GM19240 (cell line): ENCODE results near the gene NPIPB6.
"Not testable (repeated sequence)": the region's sequence is repeated elsewhere in the genome, so short reads cannot be mapped to it uniquely, and the experiment has no call there.

Source experiments
- DNase-seq: peaks from one replicate; pipeline ENCODE4 v3.0.0; 2011; ENCODE audit warnings: low spot score; ENCODE audit not compliant: insufficient read length

Gene NPIPB6

DNA sequence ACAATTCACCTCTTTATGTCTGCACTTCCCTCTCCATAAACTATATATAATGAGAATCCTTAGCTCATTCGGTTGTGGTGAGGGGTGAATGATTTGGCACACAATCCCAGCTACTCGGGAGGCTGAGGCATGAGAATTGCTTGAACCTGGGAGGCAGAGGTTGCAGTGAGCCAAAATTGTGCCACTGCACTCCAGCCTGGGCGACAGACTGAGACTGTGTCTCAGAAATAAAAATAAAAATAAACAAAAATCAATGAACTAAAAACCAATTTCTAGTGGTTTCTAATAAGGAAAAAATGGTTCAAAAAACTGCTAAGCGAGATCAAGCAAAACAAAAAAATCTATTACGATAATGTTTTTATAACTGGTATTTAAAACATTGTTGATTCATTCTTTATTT lies at the start of gene NPIPB6:
Gene NPIPB6, minus strand, starts transcription at position 101 of the 400 bp plus-strand sequence. CDS start 686 bp downstream, outside the sequence.
- not testable (repeated sequence) for DNase-seq

DNA sequence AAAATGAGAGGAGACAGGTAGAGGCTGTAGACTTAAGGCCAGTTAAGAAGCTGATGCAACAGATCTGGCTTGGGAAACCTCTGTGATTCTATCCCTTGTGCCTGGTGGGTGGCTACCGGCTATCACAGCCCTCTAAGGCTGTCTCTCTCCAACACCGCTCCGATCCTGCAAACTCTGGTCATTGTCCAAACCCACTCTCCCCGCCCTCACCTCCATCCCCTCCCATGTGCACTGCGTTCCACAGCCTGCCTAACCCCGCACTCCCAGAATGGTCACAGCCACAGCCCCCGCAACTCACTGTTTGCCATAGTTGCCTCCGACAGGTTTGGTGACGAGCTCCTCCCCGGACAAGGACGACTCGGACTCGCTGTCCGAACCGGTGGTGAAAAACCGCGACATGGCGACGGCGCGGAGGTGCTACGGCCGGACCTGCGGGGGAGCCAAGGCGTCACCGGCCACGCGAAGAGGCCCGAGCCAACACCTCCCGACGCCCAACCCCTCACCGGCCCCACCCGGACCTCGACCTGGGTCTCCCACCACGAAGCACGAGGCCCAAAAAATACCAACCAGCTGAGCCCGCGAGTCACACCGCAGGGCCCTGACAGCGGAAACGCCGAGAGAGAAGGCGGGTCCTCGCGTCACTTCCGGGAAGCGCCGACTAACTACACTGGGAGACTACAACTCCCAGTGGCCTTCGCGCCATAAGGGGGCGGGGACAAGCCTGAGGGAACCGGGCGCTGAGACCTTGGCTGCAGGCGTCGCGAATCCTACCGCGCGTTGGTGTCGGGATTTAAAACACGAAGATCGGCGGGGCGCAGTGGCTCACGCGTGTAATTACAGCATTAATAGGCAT lies 40.1 kb upstream of the NPIPB6 start, which contains the start of gene EIF3CL:
Gene EIF3CL, minus strand, starts transcription at position 622 of the 853 bp plus-strand sequence. Its CDS starts 223 bp downstream, at position 399.
- DNase-seq = not testable (repeated sequence)

DNA sequence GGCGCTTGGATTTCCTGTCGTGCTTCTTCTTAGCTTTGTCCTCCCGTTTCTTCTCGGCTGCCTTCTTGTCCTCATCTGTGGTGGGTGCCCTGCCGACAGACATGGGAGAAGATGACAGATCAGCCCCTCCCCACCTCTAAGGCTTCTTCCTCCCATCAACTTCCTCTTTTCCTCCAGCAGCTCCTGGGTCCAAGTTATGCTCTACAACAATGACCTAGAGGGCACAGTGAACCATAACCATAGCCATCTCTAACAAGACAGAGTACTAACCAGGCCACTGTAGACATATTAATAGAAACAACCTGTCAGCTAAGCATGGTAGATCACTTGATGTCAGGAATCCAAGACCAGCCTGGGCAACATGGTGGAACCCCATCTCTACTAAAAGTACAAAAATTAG lies 28.7 kb upstream of the NPIPB6 start:
- not testable (repeated sequence) for DNase-seq

DNA sequence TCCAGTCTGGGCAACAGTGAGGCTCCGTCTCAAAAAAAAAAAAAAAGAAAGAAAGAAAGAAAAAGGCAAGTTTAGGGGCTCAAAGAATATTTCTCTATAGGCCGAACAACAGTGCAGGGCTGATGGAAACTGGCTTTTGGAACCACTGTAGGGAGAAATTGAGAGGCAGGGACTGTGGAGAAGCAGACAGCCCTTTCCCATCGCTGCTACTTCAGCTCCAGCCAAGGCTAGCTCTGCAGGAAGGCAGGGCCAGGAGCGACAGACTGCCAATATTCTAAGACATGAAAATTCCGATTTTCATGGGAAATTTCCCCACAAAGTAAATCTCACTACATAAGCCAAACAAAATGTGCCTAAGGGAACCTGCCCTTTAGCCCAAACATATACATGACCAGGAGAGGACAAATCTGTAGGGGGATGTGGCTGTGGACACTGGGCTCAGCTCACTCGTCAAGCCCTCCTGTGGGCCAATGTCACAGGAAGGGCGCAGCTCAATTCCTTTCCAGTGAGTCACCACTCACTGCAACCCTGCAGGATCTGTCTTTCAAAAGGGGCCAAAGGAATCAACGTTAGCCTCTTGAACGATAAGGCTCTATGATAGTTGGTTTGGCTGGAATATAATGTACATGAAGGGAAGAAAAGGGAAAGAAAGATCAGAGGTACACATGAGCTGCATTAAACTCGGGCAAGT lies 19.0 kb upstream of the NPIPB6 start:
- DNase-seq = not testable (repeated sequence)

DNA sequence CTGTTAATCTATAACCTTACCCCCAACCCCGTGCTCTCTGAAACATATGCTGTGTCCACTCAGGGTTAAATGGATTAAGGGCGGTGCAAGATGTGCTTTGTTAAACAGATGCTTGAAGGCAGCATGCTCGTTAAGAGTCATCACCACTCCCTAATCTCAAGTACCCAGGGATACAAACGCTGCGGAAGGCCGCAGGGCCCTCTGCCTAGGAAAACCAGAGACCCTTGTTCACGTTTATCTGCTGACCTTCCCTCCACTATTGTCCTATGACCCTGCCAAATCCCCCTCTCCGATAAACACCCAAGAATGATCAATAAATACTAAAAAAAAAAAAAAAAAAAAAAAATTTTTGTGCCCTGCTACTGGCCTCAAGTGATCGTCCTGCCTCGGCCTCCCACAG lies 14.5 kb upstream of the NPIPB6 start:
- not testable (repeated sequence) for DNase-seq

DNA sequence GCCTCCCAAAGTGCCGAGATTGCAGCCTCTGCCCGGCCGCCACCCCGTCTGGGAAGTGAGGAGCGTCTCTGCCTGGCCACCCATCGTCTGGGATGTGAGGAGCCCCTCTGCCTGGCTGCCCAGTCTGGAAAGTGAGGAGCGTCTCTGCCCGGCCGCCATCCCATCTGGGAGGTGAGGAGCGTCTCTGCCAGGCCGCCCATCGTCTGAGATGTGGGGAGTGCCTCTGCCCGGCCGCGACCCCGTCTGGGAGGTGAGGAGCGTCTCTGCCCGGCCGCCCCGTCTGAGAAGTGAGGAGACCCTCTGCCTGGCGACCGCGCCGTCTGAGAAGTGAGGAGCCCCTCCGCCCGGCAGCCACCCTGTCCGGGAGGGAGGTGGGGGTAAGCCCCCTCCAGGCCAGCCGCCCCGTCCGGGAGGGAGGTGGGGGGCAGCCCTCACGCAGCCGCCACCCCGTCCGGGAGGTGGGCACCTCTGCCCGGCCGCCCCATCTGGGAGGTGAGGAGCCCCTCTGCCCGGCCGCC lies 13.9 kb upstream of the NPIPB6 start:
- not testable (repeated sequence) for DNase-seq

DNA sequence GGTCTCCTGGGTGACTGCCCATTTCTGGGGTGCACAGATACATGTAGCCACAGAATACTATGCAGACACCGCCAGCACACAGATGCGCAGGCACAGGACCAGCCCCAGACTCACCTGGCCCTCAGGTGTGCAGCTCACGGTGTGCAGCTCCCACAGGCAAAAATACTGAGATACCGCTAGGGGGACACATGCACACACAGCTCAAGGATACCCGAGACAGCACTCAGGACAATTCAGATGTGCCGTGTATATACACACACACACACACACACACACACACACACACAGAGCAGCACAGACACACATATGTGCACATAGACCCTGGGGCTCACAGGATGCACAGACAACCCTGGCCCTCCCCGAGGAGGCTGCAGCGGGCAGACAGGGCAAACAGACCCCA lies 11.8 kb upstream of the NPIPB6 start:
- DNase-seq = not testable (repeated sequence)

DNA sequence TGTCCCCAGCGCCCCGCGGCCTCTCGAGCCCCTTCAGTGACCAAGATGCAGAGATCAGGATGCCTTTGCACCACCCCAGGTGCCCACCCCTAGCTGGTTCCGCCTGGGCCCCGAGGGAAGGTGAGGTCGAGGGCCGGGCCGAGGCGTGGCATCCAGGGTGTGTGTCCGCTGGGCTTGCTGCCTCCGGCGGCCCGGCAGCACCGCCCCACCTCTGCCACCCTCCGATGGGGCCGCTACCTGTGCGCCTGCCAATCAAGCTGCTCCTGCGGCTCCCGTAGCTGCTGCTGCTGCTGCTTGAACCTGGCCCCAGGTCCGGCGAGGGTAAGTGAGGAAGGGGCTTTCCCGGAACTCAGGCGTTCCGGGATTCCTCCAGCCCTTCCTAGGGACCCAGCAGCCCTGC lies 11.0 kb upstream of the NPIPB6 start:
- not testable (repeated sequence) for DNase-seq

DNA sequence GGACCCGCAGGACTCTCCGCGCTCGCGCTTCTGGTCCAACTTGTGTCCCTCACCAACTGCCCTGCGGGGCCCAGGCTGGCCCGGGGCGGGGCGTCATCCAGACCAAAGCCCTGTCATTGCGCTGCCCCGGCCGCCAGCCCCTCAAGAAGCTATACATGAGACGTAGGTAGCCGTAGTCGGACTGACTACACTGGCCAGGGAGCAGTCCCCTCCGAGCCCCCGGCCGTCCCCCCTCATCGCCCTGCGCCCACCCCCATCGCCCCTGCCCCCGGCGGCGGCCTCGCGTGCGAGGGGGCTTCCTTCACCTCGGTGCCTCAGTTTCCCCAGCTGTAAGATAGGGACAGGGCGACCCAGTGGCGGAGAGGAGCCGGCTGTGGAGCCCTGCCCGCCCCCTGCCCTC lies 4.6 kb upstream of the NPIPB6 start:
- not testable (repeated sequence) for DNase-seq

DNA sequence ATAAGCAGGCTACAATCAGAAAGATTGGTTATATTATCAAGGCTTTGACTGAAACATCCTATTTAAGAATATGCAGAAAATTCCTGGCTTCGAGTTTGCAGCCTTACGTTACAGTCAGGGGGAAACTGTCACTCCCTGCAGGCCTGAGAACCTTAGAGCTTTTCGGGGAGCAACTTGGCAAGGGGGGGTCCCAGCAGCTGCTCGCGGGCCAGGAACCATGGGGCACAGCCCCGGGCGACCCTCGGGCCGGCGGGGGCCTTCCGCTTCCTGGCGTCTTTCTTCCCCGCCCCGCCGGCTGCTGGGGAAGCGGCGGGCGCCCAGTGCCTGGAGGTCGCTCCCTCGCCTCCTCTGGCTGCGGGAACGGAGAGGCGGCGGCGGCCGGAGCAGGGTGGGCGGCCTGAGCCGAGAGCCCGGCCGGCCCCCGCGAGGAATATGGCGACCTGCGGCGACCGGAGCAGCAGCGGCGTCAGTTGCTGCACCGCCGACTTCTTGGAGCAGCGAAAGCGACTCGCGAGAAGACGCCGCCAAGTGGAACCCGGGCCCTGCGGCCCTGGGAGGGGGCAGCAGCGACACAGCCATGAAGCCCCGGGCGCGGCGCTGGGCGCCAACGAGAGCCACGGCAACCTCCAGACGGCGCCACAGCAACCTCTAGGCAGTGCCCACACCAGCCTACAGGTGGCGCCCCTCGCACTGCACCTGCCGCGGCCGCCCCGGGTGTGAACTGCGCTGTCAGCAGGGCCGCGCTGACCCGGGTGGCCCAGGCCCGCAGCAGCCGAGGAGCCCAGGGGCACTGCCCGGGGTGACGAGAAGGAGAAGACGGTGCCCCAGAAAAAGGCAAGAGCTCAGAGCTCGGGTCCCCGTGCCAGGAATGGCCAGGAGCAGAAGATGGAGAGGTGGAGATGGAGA lies 1.2 kb upstream of the NPIPB6 start:
- DNase-seq = not testable (repeated sequence)

DNA sequence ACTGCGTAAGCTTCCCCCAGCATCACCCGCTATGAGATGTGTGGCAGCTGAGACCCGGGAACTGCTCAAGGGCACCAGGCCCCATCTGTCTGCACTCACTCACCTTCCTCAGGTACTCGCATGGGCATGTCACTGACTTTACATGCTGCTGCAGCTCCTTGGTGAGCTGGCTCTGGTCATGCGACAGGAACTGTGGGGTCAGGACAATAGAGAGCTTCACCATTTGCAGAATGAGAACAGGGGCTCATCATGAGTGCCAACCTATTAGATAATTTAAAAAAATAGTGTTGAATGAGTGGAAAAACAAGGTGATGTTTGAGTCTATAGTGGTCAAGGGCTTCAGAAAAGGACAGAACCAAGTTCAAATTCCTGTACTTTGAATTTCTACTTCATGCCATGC lies 708 bp downstream of the NPIPB6 start:
- DNase-seq = not testable (repeated sequence)

DNA sequence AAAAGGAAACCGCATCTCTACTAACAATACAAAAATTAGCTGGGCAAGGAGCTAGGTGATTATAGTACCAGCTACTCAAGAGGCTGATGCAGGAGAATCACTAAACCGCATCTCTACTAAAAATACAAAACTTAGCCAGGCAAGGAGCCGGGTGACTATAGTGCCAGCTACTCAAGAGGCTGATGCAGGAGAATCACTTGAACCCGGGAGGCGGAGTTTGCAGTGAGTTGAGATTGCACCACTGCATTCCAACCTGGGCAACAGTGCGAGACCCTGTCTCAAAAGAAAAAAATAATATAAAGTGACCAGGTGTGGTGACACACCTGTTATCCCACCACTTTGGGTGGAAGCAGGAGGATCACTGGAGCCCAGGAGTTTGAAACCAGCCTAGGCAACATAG lies 25.1 kb downstream of the NPIPB6 start:
- DNase-seq = not testable (repeated sequence)

DNA sequence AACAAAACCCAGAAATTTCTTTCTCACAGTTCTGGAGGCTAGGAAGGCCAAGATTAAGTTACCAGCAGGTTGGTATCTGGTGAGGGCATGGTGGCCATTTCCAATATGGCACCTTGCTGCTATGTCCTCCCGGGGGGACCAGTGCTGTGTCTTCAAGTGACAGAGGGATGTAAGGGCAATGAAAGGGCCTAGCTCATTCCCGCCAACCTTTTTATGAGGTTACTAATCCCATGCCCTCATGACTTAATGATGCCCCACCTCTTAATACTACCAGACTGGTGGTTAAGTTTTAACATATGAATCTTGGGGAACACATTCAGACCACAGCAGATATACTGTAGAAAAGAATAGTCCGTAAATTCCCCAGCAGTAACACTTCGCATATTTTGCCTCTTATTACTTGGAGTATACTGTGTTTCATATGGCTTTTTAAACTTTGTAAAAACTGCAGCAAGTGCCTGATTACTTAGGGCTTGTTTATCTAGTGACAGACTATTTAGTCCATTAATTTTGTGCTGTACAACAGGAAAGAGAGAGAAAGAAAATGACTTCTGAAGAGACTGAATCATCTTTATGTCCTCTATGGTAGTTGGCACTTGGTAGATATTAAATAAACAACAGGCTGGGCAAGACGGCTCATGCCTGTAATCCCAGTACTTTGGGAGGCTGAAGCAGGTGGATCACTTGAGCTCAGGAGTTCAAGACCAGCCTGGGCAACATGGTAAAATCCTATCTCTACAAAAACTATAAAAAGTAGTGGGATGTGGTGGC lies 26.2 kb downstream of the NPIPB6 start:
- DNase-seq = not testable (repeated sequence)

DNA sequence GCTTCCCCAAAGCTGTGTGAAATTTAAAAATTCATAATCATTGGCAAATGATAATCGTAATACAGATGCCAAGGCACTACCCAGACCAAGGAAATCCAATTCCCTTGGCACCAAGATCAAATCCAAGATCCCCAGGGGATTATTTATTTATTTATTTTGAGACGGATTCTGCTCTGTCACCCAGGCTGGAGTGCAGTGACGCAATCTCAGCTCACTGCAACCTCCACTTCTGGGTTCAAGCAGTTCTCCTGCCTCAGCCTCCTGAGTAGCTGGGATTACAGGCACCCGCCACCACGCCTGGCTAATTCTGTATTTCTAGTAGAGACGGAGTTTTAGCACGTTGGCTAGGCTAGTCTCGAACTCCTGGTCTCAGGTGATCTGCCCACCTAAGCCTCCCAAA lies 27.6 kb downstream of the NPIPB6 start:
- DNase-seq = not testable (repeated sequence)

DNA sequence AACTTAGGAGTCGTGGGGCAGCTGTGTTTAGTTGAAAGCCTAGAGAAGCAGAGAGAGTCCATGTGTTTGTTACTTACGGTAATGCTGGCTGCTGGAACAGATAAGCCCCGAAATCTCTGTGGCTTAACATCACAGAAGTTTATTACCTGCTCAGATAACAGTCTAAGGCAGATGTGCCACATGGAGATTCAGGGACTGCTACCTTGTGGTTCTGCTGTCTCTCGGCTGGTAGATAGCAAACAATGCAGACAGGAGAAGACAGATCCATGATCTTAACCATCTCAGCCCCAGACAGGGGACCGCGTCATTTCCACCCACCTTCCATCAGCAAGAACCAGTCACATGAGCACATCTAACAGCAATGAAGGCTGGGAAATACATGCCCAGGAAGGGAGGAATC lies 30.7 kb downstream of the NPIPB6 start:
- not testable (repeated sequence) for DNase-seq

DNA sequence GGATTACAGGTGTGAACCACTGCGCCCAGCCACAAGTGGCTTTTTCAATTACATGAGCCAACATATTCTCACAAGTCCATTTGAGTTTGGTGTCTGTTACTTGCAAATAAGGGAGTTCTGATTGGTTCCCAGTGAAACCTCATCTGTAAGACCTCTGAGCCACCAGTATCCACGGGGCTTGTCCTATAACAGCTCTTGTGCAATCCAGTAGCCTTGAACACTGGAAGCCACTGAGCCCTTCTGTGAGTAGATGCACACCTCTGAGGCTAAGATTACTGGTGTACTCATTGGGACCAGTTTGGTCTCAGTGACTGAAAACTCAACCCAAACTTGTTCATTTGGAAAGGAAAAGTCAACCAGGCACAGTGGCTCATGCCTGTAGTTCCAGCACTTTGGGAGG lies 32.3 kb downstream of the NPIPB6 start:
- not testable (repeated sequence) for DNase-seq

DNA sequence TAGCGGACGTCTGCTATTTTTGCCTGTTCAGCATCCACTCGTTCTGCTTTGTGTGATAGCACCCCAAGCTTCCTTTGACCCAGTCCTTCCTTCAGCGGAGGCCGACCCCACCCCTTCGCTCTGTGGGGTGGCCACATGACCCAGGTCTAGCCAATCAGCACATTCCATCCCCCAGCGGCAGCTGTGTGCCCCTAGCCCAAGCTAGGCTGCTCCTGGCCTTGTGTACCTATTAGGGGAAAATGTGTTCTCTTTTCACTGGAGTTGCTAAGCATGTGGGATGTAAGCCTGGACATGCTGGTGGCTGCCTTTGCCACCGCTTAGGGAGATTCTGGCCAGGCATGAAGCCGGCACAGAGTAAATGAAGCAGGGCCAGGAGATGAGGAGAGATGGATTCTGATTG lies 33.1 kb downstream of the NPIPB6 start:
- DNase-seq = not testable (repeated sequence)

DNA sequence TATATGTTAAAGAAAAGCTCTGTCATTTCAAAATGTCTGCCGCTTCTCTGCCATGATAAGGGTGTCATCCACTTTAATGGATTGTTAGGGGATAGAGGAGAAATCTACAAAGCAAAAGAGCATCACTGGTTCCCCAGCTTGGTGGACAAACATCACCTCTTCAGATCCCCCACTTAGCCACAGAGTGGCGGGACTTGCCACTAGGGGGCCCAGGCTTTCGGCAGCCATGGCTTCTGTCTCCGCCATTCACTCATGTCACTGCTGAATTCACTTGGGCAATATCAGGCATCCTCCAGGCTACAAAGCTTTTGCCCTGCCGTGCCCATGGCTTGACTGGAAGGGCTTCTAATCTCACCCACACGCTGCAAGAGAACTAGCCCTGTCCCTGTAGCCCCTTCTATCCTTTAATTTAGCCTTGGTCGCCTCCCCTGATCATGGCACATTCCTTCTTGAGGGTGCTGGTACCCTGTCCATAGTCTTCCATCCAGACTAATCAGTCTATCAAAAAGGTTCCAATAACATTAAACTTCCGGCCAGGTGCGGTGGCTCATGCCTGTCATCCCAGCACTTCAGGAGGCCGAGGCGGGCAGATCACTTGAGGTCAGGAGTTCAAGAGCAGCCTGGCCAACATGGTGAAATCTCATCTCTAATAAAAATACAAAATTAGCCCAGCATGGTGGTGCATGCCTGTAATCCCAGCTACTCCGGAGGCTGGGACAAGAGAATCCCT lies 36.3 kb downstream of the NPIPB6 start:
- peak; percentile 94 for DNase-seq

DNA sequence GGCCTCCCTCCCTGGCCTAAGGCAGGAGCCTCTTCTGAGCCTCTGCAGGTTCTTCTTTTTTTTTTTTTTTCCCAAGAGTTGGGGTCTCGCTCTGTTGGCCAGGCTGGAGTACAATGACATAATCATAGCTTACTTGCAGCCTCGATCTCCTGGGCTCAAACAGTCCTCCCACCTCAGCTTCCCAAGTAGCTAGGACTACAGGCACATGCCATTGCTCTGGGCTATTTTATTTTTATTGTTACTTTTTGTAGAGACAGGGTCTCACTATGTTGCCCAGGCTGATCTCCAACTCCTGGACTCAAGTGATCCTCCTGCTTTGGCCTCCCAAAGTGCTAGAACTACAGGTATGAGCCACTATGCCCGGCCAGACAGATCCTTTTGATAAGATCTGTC lies 38.4 kb downstream of the NPIPB6 start:
- no peak for DNase-seq
